ENCODE measurements around the gene SZT2. TPM values are rescaled to one million over a fixed set of nuclear protein-coding genes. Genes with fewer than 3 reads are reported as not detected.

The SZT2 gene
- total RNA-seq, 1 donor from 2014 or later, result 10.6 TPM

GRCh38 chr1:43503534-43503933 lies 113.8 kb downstream of the SZT2 start:
- no peak for DNase-seq (ENCODE audit: low read depth)
- no peak overlapping the region for H3K4me3 ChIP-seq (ENCODE audit: low read depth, low read length)
- no peak for TF ChIP-seq CTCF (conservative IDR thresholded peaks at IDR 0.05; ENCODE audit: low read depth, low read length)

Other genes with a start within 250 kb of the SZT2 start
- 117 and 173 TPM in 2 replicates for gene EBNA1BP2, start 217.6 kb upstream of the SZT2 start, total RNA-seq
- gene CFAP57, start 217.6 kb upstream of the SZT2 start, total RNA-seq, result 0.07 and 0.46 TPM in 2 replicates
- gene TMEM125, start 119.9 kb upstream of the SZT2 start, total RNA-seq, result 4.9 and 7.0 TPM in 2 replicates
- 0.29 and 2.5 TPM in 2 replicates for gene C1orf210, start 104.3 kb upstream of the SZT2 start, total RNA-seq
- gene TIE1, start 88.9 kb upstream of the SZT2 start, total RNA-seq, result 1.1 and 1.2 TPM in 2 replicates
- not detected in 2 replicates for gene MPL, start 52.1 kb upstream of the SZT2 start, total RNA-seq
- 166 and 308 TPM in 2 replicates for gene CDC20, start 30.9 kb upstream of the SZT2 start, total RNA-seq
- gene ELOVL1, start 21.9 kb upstream of the SZT2 start, total RNA-seq, result 100 and 143 TPM in 2 replicates
- 25.2 and 41.7 TPM in 2 replicates for gene MED8, start 99 bp upstream of the SZT2 start, total RNA-seq
- 124 and 135 TPM in 2 replicates for gene HYI, start 64.0 kb downstream of the SZT2 start, total RNA-seq
- 138 and 155 TPM in 2 replicates for gene PTPRF, start 141.0 kb downstream of the SZT2 start, total RNA-seq

Measured in epithelial cell of proximal tubule (primary cell).